Stimulated activated CD4-positive, alpha-beta T cell treated with anti-CD3 and anti-CD28 coated beads, Interleukin-2, amount 100 ng/mL, for 24 hours (primary cell): ENCODE data around the gene NOL4L.
A peak's percentile ranks its signal among the peaks of the same experiment; 100 is the strongest.

ENCODE experiments used
- DNase-seq, 2 donors: peaks; one replicate each; pipeline ENCODE4 v3.0.0-alpha.2; 2020

NOL4L gene

GRCh38 chr20:32454164-32455145, 130.7 kb downstream of the NOL4L start:
- DNase-seq, result no peak

- no peak for DNase-seq
These were observed 131.5 kb downstream of the NOL4L start for GRCh38 chr20:32453467-32454163.

GRCh38 chr20:32452776-32453466, 132.2 kb downstream of the NOL4L start:
- no peak for DNase-seq

GRCh38 chr20:32451682-32452461, 133.3 kb downstream of the NOL4L start:
- no peak for DNase-seq

- no peak for DNase-seq
These were observed 133.8 kb downstream of the NOL4L start for GRCh38 chr20:32451340-32451681.

- no peak for DNase-seq
These were observed 134.6 kb downstream of the NOL4L start for GRCh38 chr20:32450484-32451061.

- no peak for DNase-seq
These were observed 135.2 kb downstream of the NOL4L start for GRCh38 chr20:32449890-32450401.

- no peak for DNase-seq
These were observed 135.9 kb downstream of the NOL4L start for GRCh38 chr20:32449057-32449889.

GRCh38 chr20:32448306-32449056, 136.7 kb downstream of the NOL4L start:
- DNase-seq, result no peak

GRCh38 chr20:32447136-32448027, 137.8 kb downstream of the NOL4L start:
- DNase-seq, result no peak

GRCh38 chr20:32446301-32447100, 138.6 kb downstream of the NOL4L start:
- no peak for DNase-seq

- no peak for DNase-seq
These were observed 139.4 kb downstream of the NOL4L start for GRCh38 chr20:32445539-32446273.

GRCh38 chr20:32444474-32445220, 140.5 kb downstream of the NOL4L start:
- no peak for DNase-seq

GRCh38 chr20:32443386-32443974, 141.7 kb downstream of the NOL4L start:
- DNase-seq, result no peak

GRCh38 chr20:32442630-32443373, 142.3 kb downstream of the NOL4L start:
- DNase-seq, result no peak

GRCh38 chr20:32441638-32442037, 143.5 kb downstream of the NOL4L start:
- DNase-seq, result peak in 1 of 2 donors; percentile 9
